CD4-positive, alpha-beta T cell treated with Interleukin-6 at 100 ng/mL for 8 hours (primary cell): ENCODE data around the gene AQP9.
A peak's percentile ranks its signal among the peaks of the same experiment; 100 is the strongest.
"Not testable (repeated sequence)": the region's sequence is repeated elsewhere in the genome, so short reads cannot be mapped to it uniquely, and the experiment has no call there.

Source experiments
- DNase-seq: peaks from one replicate; pipeline ENCODE4 v3.0.0-alpha.2; 2020; ENCODE audit warnings: mixed read lengths, low spot score

The AQP9 gene

DNA sequence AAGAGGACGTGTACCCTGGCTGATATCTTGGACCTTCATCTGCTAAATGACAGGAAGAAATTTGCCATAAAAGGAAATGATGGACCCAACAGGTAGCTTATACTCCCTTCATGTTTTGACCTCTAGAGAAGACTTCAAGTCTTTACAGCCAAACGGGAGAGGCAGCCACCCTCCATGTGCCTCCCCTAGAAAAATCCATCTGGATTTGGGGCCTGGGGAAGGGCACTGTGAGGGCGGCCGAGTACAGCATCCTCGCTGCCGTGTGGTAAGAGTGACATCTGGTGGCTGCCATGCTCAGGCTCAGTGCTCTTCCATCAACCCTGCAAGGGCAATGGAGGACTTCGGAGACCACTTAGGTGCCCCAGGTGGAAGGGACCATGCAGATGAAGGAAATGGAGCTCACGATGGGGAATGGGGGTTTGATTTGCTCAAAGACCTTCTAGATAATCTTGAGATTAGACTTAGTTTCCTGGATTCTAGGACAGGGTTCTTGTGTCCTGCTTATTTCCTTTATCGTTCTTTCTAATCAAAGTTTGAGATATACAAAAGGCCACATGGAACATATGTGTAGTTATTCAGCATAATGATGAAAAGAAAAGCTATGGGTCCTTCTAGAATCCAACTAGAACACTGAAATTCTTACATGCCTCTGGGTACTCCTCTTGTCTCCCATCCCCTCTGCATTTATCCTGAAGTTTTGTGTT lies 44.4 kb downstream of the AQP9 start:
- DNase-seq, result no peak

DNA sequence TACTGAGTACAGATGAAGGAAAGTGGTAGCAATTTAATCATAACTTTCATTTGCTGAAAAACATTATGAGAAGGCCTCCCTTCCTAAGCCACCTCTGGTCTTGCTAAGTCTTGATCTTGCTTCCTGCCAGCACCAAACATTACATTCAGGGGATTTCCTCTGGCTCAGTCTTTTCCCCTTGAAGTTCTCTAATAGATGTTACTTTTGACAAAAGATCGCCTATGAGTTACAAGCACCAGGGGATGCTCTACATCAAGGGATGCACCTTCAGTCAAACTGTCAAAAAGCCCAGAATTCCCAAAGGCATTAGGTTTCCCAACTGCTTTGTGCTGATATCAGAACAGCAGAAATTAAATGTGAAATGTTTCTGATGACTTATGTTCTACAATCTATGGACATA lies 47.3 kb downstream of the AQP9 start:
- DNase-seq, result no peak

DNA sequence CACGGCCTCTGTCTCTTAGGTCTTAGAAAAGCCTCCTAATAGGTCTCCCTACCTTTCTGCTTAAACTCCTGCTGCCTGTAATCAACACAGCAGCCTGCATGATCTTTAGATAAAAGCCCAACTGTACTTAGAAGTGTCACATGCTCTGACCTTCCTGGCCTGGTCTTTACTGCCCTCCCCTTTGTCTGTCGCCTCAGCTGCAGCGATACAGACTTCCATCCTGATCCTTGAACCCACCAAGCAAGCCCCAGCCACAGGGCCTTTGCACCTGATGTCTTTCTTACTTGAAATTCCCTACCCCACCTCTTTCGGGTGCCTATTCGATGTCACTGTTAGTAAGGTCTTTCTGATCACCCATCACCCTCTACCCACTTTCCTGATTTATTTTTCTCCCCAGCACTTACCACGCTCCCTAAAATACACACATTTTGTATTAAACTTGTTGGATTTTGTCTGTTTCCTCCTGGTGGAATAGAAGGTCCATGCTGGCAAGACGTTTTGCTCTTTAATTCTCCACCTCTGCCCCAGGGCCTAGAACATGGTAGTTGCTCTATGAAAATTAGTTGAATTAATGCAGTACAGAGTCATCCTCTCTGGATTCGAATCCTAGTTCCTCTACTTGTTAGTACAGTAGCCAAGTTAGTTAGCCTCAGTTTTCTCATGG lies 51.1 kb downstream of the AQP9 start:
- DNase-seq, result no peak

DNA sequence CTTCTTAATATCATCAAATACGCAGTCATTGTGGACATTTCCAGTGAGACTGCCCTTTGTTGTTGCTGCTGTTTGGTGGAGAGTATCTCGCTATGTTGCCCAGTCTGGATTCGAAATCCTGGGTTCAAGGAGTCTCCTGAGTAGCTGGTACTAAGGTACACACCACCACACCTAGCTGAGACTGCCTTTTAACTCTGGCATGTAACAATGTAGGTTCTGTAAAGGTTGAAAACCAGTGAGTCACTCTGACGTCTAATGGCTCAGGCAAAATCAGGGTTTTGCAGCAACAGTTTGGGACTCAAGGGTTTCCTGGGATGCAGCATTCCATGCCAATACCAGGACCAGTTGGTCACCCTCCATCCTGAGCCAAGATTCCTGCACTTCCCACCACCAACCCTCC lies 52.2 kb downstream of the AQP9 start:
- DNase-seq, result no peak

DNA sequence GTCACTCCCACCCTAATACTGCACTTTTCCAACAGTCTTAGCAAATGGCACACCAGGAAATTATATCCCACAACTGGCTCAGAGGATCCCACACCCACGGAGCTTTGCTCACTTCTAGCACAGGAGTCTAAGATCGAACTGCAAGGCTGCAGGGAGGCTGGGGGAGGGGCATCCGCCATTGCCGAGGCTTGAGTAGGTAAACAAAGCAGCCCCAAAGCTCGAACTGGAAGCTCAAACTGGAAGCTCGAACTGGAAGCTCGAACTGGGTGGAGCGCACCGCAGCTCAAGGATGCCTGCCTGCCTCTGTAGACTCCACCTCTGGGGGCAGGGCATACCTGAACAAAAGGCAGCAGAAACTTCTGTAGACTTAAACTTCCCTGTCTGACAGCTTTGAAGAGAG lies 55.5 kb downstream of the AQP9 start:
- DNase-seq, result not testable (repeated sequence)

DNA sequence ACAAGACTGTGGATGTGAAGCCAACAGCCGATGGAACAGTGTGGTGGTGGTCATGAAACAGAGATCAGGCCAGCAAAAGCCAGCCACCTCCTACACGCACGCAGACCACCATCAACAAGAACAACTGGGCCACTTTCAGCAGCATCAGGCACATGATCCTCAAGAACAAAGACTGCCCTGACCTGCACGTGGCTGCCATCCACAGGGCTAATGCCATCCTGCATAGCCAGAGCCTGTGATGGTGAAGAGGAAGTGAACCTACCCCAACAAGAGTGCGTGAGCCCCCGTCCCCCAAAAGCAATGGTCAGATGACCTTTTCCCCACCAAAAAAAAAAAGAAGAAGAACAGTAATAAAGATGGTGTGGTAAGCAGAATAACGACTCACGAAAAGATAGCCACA lies 62.6 kb downstream of the AQP9 start:
- DNase-seq, result no peak

DNA sequence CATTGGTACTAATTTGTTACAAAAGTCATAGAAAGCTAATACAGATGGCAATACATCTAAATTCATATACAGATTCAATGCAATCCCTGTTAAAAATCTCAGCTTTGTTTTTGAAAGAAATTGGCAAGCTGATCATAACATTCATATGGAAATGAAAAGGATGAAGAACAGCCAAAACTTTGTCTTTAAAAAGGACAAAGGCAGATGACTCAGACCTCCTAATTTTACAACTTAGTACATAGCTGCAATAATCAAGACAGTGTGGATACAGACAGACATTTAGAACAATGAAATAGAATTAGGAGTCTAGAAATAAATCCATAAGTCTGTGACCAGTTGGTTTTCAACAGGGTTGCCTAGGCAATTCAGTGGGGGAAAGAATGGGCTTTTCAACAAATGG lies 63.3 kb downstream of the AQP9 start:
- no peak for DNase-seq

DNA sequence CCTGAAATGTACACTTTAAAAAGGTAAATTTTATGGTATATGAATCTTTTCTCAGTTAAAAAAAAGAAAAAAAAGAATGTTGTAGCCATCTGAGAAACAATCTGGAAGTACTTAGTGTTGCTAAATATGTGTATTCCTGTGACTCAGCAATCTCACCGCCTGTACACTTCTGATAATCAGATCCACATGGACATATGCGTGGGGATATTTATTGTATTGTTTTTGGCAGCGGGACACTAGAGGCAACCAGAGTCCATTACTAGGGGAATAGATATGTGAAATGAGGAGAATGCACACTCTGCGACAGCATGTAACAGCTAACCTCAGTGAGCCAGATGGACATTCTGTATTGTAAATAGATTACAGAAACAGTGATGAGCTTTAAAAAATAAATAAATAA lies 65.4 kb downstream of the AQP9 start:
- no peak for DNase-seq

DNA sequence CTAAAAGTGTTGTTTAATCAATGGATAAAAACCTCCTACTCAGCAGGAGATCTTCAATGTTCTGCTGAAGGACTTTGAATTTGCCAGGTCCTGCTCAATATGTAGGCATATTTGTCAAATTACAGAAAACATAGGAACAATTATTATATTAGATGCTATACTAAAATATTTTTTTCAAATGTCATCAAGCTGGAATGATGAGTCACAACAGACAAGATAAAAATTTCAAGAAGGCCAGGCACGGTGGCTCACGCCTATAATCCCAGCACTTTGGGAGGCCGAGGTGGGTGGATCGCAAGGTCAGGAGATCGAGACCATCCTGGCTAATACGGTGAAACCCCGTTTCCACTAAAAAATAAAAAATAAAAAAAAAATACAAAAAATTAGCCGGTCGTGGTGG lies 68.0 kb downstream of the AQP9 start:
- no peak for DNase-seq

DNA sequence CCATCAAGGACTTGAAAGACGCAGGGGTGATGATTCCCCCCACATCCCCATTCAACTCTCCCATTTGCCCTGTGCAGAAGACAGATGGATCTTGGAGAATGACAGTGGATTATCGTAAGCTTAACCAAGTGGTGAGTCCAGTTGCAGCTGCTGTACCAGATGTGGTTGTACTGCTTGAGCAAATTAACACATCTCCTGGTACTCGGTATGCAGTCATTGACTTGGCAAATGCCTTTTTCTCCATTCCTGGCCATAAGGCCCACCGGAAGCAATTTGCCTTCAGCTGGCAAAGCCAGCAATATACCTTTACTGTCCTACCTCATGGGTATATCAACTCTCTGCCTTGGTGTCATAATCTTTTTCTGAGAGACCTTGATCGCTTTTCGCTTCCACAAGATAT lies 70.0 kb downstream of the AQP9 start:
- DNase-seq, result not testable (repeated sequence)

DNA sequence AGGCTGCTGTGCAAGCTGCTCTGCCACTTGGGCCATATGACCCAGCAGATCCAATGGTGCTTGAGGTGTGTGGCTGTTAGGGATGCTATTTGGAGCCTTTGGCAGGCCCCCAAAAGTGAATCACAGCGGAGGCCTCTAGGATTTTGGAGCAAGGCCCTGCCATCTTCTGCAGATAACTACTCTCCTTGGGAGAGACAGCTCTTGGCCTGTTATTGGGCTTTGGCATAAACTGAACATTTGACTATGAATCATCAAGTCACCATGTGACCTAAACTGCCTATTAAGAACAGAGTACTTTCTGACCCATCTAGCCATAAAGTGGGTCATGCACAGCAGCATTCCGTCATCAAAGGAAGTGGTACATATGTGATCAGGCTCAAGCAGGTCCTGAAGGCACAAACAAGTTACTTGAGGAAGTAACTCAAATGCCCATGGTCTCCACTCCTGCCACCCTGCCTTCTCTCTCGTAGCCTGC lies 70.9 kb downstream of the AQP9 start:
- peak; percentile 46 for DNase-seq

DNA sequence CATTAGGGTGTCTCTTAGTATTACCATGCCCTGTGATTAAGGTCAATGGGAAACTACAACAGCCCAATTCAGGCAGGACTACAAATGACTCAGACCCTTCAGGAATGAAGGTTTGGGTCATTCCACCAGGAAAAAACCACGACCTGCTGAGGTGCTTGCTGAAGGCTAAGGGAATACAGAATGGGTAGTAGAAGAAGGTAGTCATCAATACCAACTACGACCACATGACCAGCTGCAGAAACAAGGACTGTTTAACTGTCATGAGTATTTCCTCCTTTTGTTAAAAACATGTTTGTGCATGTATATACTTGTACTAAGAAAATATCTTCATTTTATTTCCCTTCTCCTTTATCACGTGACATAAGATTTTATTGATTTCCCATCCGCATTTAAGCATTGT lies 71.8 kb downstream of the AQP9 start:
- not testable (repeated sequence) for DNase-seq

DNA sequence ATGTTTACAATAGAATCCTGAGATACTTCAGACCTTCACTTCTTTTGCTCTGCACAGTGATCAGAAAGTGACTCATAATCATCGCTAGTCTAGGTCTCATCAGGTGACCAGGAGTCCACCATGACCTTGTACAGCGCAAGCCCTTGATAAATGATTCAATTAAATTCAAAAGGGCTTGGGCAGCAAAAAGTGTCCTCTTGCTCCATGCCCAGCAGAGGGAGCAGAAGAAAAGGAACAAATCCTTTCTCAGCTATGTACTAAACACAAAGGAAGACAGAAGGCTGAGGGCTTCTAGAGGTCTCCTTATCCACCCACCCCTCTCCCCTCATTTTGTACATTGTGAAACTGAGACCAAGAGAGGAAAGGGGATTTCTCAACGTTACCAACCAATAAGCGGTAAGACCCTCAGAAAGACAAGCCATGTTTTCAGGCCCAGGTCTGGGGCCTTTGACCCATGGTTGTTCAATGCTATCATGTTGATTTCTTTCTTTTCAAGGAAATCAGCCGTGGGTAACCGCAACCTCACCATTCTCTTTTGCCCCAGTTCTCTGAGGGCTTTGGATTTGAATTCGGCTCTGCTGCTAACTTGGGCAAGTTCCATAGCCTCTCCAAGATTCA lies 74.8 kb downstream of the AQP9 start:
- no peak for DNase-seq

DNA sequence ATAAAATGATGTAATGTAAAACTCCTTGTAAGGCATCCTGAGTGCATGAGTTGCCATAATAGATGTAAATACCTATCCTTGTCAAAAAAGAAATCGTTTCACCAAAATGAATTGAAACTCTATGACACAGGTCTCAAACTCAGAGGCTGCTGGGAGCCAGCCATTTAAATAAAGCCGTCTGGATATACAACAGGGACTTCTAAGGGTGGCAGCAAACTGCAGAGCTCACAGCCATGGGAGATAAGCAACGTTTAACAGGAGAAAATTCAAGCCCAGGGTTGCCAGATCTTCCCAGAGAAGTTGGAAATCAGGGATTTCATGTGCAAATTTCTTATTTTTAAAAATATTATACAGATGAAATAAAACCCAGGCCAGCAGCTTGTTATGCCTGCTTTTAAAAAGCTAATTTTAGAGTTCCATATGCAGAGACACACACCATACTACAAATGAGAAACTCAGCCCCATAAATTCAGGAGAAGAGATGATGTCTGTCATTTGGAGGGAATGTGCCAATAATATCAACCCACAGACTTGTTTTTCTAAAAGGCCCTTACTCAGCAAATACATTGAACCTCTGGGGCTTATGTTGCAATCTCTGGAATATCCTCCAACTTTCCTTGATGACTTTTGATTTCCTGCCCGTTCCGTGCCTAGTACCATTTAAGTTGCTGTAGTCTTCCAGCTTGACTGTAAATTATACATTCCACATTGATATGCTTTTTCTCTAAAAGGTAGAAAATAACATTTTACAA lies 75.6 kb downstream of the AQP9 start:
- DNase-seq, result no peak

DNA sequence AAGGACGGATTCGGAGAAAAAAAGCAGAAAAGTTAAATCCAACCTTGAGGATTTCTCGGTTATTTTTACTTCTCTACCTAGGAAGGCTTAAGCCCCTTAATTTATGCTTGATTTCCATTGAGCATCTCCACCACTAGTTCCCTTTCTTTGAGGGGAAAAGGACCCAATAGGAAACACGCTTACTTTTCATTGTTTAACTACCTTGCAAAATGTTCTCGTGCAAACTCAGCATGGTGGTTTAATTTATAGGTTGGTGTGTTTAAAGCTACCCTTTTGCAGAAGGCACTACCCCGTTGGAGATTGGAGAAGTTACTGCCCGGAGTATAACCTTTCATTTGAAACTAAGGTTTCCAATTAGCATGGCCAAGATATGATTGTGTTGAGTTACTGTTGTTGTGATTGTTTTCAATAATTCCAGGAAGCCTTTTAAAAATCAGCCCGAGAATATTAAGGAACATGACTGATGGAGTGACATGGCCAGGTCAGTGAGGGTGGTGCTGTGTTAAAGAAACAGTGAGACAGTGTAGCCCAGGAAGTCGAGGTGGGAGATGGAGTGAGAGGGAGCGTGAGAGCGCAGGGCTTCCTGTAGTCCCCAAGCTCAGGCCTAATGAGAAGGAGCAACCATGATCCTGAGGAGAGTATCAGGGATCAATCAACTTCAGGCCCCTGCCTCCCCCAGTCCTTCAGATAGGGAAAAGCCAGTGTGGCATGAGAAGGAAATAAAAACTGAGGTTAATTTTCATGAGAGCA lies 76.6 kb downstream of the AQP9 start:
- DNase-seq, result no peak

DNA sequence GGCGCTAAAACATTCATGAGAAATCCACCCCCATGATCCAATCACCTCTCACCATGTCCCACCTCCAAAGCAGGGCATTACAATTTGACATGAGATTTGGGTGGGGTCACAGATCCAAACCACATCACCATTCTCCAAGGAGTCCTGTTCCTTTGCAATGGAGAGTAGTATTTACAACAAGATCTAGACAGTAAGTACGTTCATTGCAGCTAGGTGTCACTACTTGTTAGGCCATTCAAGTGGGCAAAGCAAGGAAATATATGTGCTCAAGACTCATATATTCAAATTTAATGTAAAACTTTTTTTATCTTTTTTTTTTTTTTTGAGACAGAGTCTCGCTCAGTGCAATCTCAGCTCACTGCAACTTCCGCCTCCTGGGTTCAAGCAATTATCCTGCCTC lies 79.3 kb downstream of the AQP9 start:
- no peak for DNase-seq

DNA sequence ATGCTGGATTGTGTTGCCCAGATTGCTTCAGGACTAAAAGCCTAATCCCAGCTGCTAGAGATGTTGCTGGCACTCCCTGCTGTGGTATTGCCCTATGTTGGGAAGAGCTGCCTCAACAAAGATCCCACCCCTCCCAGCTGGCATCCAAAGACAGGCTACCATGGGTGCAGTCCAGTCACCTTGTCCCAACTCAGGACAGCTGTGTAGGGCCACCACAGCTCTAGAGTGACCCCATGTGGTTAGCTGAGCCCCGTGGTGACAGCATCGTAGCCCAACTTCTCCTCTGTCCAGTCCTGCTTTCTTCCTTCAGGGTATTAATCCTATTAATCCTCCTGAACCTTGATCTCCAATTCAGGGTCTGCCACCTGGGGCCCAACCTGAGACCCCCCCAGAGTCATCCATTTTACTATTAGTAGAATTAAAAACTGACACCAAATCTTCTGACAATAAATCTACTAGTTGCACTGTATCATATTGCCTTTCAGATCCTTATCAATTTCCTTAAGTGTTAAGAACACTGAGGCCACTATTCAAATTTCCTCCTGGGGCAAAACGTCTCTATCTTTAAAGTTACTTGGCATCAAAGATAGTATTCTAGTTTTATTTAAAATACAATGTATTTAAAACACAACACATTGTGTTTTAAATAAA lies 83.5 kb downstream of the AQP9 start:
- DNase-seq, result no peak

DNA sequence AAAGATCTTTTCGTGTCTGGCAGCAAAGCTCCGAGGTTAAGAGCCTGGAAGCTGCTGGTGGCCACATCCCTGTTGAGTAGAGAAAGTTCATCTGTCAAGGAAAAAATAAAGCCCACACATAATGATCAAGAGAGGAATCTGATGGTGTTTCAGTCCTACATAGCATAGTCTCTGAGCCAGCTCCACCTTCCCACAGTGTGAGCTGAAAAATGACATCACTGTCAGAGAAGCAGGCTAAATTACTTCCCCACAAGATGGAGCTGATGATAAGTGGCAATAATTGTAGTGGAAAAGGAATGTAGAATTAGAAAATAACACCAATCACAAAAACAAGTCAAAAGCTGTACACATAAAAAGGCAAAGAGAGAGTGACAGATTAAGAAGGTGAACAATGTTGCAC lies 84.5 kb downstream of the AQP9 start:
- DNase-seq, result no peak

DNA sequence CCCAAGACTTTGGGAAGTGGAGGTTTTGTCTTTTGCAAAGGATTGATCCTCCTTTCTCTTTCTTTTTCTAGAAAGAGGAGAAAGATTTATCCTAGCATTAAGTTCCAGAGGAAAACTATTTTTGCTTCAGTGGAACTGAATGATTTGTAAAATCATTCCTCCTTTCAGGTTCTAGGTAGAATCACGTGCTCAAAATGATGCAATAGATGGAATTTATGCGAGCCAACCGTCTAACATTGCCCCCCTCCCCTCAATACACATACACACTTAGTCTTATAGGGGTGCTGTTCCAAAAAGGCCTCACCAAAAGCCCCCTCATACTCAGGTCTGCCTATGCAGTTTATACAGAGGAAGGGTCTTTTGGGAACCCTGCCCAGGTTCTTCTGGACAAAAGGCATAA lies 85.3 kb downstream of the AQP9 start:
- no peak for DNase-seq

DNA sequence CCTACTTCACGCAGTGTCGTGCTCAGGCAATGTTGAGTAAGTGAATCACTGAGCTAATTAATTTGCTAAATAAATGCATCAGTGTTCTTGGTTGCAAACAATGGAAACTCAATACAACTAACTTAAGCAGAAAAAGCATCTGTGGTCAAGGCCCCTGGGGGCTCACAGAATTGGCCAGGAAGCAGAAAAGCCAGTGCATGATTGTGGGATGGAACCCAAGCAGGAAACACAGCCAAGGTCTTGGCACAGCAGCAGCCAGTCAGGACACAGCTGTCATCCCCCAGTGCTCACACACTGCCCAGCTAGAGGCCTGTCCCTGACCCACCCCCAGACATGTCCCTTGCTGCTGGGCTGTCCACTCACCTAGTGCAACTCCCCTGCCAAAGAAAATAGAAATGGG lies 85.9 kb downstream of the AQP9 start:
- DNase-seq, result no peak
